Left ventricle myocardium inferior (tissue), 1 donor: ENCODE results near the gene HOTAIR. TPM values are rescaled to one million over a fixed set of nuclear protein-coding genes. Genes with fewer than 3 reads are reported as not detected.

Experiments used
- DNase-seq: peaks from one replicate; pipeline ENCODE4 v3.0.0-alpha.2; 2020
- H3K27ac ChIP-seq: fragments of 200-600 bp; replicated peaks from 2 replicates; pipeline ENCODE4 v1.8.0; 2021
- H3K27me3 ChIP-seq: fragments of 200-600 bp; 2 replicates; pipeline ENCODE4 v1.8.0; 2021; ENCODE audit warnings: low read depth
- H3K36me3 ChIP-seq: fragments of 200-600 bp; 2 replicates; pipeline ENCODE4 v1.8.0; 2021
- H3K4me1 ChIP-seq: fragments of 200-600 bp; 2 replicates; pipeline ENCODE4 v1.8.0; 2021
- H3K4me3 ChIP-seq: fragments of 200-600 bp; 2 replicates; pipeline ENCODE4 v1.8.0; 2021; ENCODE audit warnings: mild to moderate bottlenecking, moderate library complexity
- H3K9me3 ChIP-seq: fragments of 200-600 bp; replicated peaks from 2 replicates; pipeline ENCODE4 v1.8.0; 2021
- CTCF ChIP-seq: fragments of 200-600 bp; IDR thresholded peaks from 2 replicates; pipeline ENCODE4 v1.8.0; 2021; ENCODE audit warnings: antibody characterized with exemption, mild to moderate bottlenecking, borderline replicate concordance
- intact Hi-C: fragments of 100-400 bp; cut with micrococcal nuclease; formaldehyde crosslinking; loops from one replicate; pipeline ENCODE4 v1.11.0; 2022
- total RNA-seq: library from RNA; stranded (reverse); fragmentation: NEBNext Ultra II Directional; extraction: Animal tissue kit (Norgen Biotek cat#: 25700); gene quantifications from one replicate; pipeline ENCODE4 v1.2.1, GENCODE V29; 2021
- donor health status: DM: no; HTN: yes; CAD: no; lungs with severe emphysema.

The HOTAIR gene
- total RNA-seq, 1 donor from 2014 or later, result not detected

DNA sequence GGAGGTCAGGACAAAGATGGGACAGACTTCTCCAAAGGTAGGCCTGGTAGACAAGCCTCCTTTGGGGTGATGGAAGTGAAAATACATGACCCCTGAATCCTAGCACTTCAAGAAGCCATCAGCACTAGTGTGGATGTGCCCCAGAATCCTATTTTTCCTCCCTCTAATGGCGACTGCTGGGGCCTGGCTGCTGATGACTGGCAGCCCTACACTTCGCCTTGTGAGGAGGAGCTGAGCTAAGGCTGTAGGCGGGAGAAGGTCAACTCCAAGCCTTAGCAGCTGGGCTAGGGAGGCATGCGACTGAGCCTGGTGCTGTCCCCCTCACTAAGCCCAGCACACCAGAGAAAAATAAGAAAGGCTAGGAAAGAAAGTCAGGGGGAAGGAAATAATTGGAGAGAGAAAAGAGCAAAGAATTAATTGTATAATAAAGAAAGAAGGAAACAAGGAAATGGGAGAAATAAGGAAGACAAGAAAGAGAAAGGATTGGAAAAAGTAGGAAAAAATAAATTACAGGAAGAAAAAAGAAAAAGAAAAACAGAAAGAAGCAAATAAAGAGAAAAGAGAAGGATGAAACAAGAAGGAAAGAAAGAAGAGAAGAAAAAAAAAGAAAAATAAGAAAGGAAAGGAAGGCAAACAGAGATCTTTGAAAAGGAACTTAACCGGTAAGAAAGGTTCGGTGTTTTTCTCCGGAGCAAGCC, 5.5 kb upstream of the HOTAIR start:
- Histone ChIP-seq H3K4me1 (peaks cover 11% of the 10 kb centered on the region), H3K27ac (no peak overlapping the region), H3K27me3 (peaks cover 100% of the 10 kb centered on the region), H3K36me3 (no peaks in the 10 kb centered on the region), H3K4me3 (no peak overlapping the region), H3K9me3 (no peaks in the 10 kb centered on the region)
- no peak for DNase-seq
- intact Hi-C loops, result no loop called here
- TF ChIP-seq CTCF, result no peak

DNA sequence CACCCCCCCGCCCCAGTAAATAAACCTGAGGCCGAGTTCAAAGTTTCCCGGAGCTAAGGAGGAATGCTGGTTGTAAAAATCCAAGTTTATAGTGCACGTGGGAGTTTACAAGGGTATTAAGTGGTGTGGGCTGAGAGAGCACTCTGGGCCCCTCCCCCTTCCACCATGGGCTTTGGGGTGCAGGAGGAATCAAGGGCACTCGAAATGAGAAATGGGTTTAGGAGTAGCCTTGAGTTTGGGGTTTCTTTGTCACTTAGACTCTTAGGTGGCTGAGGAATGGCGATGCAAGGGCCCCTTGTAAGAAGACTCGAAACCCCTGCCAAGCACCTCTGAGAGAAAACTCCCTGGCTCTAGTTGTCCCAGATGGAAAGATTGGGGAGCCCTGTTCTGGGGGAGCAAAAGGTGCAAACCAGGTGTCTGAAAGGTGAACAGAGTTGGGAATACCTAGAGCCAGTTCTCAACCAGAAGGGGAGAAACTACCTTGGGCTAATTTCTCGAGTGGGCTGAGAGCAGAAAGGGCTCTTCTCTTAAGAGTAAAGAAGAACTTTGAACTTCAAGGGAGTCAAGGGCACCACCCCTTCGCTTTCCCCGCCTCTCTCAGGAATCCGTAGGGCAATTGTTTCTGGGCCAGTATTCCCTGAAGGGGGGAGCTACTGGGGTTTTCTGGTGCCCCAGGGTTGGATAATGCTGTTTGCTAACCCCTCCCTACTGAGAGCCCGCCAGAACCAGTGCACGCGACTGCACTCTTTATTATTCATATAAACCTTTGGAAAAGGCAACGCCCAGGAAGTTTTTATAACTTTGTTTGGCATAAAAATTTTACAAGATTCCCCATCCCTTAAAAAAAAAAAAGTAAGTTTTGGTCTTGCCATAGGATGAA, 4.0 kb upstream of the HOTAIR start:
- Histone ChIP-seq H3K4me3 (no peak overlapping the region), H3K27ac (no peak overlapping the region), H3K4me1 (peaks cover 19% of the 10 kb centered on the region), H3K9me3 (no peaks in the 10 kb centered on the region), H3K36me3 (no peaks in the 10 kb centered on the region), H3K27me3 (peaks cover 100% of the 10 kb centered on the region)
- DNase-seq, result no peak
- intact Hi-C loops, result no loop called here
- TF ChIP-seq CTCF, result no peak

DNA sequence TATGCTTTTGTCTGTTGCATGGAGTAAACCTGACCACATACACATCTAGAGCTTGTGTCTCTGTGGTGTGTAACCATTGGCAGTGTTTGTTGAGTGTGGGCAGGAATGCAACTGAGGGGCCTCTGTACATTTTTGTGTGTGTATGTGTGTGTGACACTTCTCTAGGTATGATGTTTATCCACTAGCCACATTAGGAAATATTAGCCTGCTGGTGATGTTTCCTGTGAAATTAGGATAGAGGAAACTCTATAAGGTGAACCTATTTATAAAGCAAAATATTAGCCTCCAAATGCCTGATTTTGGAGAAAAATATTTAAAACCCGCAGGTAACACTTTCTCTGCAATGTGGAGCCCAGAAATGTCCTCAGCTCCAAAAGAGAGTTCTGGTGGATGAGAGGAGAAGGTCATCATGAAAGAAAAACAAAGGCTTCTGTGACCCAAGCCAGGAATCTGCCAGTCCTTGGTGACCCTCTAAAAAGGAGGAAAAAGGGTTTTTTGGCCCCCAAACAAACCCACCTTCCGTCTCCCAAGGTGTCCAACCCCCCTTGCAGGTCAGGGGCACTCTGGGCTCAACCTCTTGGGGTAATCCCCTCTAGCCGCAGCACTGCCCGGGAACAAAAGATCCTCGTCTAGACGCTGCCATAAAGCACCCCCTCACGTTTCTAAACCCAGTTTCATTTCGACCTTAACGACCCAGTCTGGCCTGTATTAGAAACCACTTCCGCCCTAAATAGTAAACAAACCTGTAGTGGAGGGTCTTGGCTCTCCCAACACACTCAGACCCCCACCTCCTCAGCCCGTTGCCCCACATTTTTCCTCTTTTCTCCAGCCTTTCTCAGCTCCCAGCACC, 3.1 kb upstream of the HOTAIR start:
- H3K4me3 ChIP-seq, result no peak overlapping the region
- H3K4me1 ChIP-seq, result peaks cover 27% of the 10 kb centered on the region
- intact Hi-C loops, result no loop called here
- no peak for TF ChIP-seq CTCF
- peaks cover 100% of the 10 kb centered on the region for H3K27me3 ChIP-seq
- H3K36me3 ChIP-seq, result no peaks in the 10 kb centered on the region
- H3K27ac ChIP-seq, result no peak overlapping the region
- no peaks in the 10 kb centered on the region for H3K9me3 ChIP-seq
- no peak for DNase-seq

GRCh38 chr12:53976823-53977595, 2.3 kb upstream of the HOTAIR start:
- H3K27ac ChIP-seq, result no peak overlapping the region
- peaks cover 27% of the 10 kb centered on the region for H3K4me1 ChIP-seq
- no peak for TF ChIP-seq CTCF
- H3K27me3 ChIP-seq, result peaks cover 100% of the 10 kb centered on the region
- H3K9me3 ChIP-seq, result no peaks in the 10 kb centered on the region
- H3K4me3 ChIP-seq, result no peak overlapping the region
- DNase-seq, result no peak
- no peaks in the 10 kb centered on the region for H3K36me3 ChIP-seq
- intact Hi-C loops, result no loop called here
